HG02798 (cell line): ENCODE results near the gene TMPRSS9.

Experiments used
- ATAC-seq: cut with Tn5 transposase; IDR thresholded peaks from one replicate; pipeline ENCODE4 v1.9.1; 2021; ENCODE audit warnings: mild to moderate bottlenecking; ENCODE audit not compliant: unreplicated experiment, poor library complexity

The TMPRSS9 gene

GRCh38 chr19:2329149-2329478, 31.0 kb upstream of the TMPRSS9 start:
- no peak for ATAC-seq

GRCh38 chr19:2329501-2329916, 30.6 kb upstream of the TMPRSS9 start:
- ATAC-seq: no peak

- ATAC-seq: no peak
Measured at GRCh38 chr19:2330255-2330631, 29.8 kb upstream of the TMPRSS9 start.

- no peak for ATAC-seq
Measured at GRCh38 chr19:2330632-2331284, 29.3 kb upstream of the TMPRSS9 start.

- no peak for ATAC-seq
Measured at GRCh38 chr19:2331601-2332246, 28.3 kb upstream of the TMPRSS9 start.

GRCh38 chr19:2332341-2333026, 27.6 kb upstream of the TMPRSS9 start:
- ATAC-seq: no peak

GRCh38 chr19:2333027-2333806, 26.8 kb upstream of the TMPRSS9 start:
- no peak for ATAC-seq

- no peak for ATAC-seq
Measured at GRCh38 chr19:2333807-2334211, 26.3 kb upstream of the TMPRSS9 start.

GRCh38 chr19:2334426-2334825, 25.6 kb upstream of the TMPRSS9 start:
- ATAC-seq: no peak

GRCh38 chr19:2334986-2335846, 24.8 kb upstream of the TMPRSS9 start:
- ATAC-seq: no peak

- ATAC-seq: no peak
Measured at GRCh38 chr19:2335848-2336247, 24.2 kb upstream of the TMPRSS9 start.

- no peak for ATAC-seq
Measured at GRCh38 chr19:2336528-2337328, 23.3 kb upstream of the TMPRSS9 start.

- ATAC-seq: no peak
Measured at GRCh38 chr19:2337329-2337707, 22.7 kb upstream of the TMPRSS9 start.

- no peak for ATAC-seq
Measured at GRCh38 chr19:2338055-2338615, 21.9 kb upstream of the TMPRSS9 start.

- ATAC-seq: no peak
Measured at GRCh38 chr19:2338751-2339643, 21.1 kb upstream of the TMPRSS9 start.

GRCh38 chr19:2339644-2340310, 20.3 kb upstream of the TMPRSS9 start:
- no peak for ATAC-seq

- ATAC-seq: no peak
Measured at GRCh38 chr19:2340496-2341243, 19.4 kb upstream of the TMPRSS9 start.
